SKM-1 (cell line): ENCODE measurements around the gene CCL26.

Experiments used
- DNase-seq: peaks from one replicate; lab custom pipeline; 2025; ENCODE audit not compliant: unreplicated experiment; lab: John Stamatoyannopoulos, UW

CCL26 gene, protein sequence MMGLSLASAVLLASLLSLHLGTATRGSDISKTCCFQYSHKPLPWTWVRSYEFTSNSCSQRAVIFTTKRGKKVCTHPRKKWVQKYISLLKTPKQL

DNA sequence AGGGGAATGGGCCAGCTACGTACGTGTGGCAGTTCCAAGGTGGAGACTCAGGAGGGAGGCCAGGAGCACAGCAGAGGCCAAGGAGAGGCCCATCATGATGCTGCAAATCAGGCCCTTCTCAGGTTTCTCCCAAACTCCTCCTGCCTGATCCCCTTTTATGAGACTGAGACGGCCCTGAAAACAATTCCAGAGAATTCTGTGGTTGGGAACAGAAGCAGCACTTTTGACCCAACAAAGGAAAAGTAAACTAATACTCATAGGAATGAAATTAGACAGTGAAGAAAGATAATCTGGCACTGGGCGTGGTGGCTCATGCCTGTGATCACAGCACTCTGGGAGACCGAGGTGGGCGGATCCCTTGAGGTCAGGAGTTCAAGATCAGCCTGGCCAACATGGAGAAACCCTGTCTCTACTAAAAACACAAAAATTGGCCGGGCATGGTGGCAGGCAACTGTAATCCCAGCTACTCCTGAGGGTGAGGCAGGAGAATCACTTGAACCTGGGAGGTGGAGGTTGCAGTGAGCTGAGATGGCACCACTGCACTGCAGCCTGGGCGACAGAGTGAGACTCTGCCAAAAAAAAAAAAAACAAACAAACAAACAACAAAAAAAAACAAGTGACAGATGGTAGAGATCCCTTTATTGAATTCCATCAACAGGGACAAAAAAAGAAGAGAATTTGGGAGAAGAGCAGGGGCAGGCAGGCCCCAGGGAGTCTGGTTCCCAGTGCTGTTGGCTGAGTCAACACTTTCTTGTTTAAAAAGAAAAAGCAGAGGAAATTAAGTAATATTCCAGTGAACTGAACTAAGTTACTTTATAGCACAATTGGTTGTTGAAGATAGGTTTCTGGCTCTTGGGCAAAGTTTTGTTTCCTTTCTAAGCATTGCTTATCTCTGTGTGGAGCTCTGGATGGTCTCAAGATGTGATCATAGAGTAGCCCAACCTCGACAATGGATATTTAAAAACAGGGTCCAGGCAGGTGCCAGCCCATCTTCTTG lies at the start of gene CCL26:
Gene CCL26 (minus strand): TSS at position 131 of the 997 bp plus-strand sequence. CDS start 35 bp downstream, at position 96.
- no peak for DNase-seq

DNA sequence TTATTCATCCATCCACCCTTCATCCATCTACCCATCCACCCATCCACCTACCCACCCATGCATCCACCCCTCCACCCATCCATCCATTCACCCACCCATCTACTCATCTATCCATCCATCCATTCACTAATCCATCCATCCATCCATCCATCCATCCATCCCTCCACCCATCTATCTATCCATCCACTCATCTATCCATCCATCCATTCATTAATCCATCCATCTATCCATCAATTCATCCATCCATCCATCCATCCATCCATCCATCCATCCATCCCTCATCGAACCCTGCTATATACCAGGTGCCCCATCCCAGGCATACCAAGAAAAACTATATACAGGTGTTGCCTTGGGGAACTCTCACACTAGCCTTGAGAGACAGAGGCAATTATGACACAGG lies 48.7 kb upstream of the CCL26 start:
- no peak for DNase-seq

DNA sequence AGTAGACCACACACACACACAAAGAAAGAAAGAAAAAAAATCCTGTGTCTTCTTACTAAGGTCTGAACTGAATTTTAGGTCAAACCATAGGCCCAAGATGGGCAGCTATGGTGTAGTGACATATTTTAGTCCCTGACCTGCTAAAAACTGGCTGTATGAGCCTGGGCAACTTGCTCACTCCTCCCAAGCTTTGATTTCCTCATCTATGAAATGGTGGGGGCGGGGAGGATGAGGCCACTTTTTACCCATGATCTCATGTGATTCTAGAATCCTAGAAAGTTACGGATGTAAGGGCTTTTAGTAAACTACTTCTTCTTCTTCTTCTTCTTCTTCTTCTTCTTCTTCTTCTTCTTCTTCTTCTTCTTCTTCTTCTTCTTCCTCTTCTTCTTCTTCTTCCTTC lies 47.7 kb upstream of the CCL26 start:
- peak; percentile 12 for DNase-seq

DNA sequence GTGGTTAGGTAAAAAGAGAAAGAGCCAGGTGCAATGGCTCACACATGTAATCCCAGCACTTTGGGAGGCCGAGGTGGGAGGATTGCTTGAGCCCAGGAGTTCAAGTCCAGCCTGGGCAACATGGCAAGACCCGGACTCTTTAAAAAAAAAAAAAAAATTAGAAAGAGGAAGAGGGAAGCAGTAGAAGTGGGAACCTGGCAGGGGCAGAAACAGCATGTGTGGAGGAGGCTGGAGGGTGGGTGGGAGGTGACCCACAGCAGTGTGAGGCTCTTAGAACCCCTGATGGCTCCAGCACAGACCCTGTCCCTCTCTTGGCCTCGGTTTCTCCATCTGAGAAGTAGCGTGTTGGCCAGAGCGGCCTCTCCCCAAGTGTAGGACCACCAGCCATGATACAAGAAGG lies 46.5 kb upstream of the CCL26 start:
- no peak for DNase-seq

DNA sequence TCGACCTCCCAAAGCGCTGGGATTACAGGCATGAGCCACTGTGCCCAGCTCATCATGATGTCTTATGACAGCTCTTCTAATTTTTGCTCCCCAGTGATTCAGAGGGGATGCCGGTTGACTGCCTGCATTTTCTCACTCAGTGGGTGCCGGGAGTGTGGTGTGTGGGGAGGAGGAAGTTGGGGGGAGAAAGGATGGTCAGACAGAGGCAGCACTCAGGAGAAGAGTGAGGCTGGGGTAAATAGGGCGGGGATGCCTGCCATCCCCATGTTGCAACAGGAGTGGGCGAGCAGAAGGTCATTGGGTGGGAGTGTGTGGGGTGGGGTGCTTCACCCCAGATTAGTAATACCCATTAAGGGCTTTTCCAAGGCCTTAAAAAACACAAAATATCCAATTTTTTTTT lies 45.1 kb upstream of the CCL26 start:
- peak; percentile 32 for DNase-seq

DNA sequence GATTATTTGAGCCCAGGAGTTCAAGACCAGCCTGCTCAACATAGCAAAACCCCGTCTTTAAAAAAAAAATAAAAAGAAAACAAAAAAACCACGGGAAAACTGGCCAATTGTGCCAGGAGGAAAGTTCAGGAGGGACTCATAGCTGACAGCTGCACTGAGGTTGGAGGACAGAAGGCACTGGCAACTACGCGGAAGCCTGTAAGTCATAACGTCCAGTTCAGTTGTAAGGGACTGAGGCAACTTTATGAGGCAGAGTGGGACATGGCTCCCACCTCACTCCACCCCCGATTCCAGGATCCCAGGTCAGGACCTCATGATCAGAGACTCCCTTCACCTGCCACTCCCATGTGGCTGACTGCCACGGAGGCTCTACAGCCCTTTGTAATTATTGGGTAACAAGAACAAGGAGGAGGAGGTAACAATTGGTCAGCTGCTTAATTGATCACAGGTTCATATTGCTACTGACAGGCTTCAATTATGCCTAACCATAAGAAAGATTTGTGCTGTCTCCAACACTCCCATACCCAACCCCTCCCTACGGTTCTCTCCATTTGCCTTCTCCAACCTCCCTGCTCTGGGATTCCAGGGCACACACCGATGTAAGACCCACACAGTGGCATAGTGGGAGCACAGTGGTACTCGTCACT lies 43.5 kb upstream of the CCL26 start:
- DNase-seq, result no peak

DNA sequence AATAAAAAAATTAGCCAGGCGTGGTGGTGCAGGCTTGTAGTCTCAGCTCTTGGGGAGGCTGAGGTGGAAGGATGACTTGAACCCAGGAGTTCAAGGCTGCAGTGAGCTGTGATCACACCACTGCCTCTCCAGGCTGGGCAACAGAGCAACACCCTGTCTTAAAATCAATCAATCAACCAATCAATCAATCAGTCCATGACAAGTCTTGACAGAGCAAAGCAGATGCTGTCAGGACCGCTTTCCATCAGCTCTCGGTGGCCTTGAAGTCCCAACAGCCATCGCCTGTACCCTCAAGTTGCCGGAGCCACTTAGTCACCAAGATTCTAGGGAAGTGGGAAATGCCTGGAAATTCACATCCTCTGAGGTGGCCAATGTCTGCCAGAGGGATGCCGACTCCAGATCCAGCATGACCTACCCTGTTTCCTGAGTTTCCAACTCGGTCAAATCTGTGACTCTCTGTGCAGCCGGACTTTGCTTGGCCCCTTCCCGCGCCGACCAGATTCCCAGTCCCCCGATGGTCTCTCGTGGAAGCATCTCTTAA lies 42.5 kb upstream of the CCL26 start:
- DNase-seq, result no peak

DNA sequence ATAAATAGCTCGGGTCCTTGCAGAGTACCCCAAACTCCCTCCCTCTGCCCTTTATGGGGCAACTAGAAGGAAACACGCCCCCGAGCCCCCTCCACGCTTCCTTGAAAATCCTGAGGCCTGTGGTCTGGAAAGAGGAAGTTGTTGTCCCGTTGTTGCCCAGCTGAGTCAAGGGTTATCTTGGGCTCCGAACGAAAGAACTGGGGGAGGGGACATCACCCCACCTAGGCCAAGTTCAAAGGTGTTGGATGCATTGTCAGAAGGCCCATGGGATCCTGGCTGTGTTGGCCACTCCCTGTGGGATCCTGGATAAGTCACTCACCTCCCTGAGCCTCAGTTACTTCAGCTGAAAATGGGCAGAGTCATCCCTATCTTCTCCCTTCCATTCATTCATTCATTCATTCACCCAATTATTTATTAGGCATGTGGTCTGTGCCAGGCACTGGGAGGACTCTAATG lies 41.8 kb upstream of the CCL26 start, which contains the start of gene CCL24:
Gene CCL24 (minus strand): TSS at position 26 of the 456 bp plus-strand sequence. CDS start 91 bp downstream, outside the sequence.
- DNase-seq, result peak; percentile 76

DNA sequence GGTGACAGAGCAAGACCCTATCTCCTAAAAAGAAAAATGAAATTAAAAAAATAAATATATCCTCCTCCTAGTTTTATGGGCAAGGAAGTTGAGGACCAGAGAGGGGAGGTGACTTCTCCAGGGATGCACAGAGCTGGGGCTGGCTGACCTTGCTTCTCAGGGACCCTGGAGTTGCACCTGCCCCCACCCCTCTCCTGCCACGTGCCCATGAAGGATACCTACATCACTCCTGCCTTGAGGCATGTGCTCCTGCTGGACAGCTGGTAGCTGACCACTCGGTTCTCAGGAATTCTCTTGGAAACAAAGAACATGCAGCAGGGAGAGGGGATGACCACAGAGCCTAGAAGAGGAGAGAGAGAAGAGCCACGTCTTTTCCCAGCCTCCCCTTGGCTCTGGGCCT lies 41.1 kb upstream of the CCL26 start:
- no peak for DNase-seq

DNA sequence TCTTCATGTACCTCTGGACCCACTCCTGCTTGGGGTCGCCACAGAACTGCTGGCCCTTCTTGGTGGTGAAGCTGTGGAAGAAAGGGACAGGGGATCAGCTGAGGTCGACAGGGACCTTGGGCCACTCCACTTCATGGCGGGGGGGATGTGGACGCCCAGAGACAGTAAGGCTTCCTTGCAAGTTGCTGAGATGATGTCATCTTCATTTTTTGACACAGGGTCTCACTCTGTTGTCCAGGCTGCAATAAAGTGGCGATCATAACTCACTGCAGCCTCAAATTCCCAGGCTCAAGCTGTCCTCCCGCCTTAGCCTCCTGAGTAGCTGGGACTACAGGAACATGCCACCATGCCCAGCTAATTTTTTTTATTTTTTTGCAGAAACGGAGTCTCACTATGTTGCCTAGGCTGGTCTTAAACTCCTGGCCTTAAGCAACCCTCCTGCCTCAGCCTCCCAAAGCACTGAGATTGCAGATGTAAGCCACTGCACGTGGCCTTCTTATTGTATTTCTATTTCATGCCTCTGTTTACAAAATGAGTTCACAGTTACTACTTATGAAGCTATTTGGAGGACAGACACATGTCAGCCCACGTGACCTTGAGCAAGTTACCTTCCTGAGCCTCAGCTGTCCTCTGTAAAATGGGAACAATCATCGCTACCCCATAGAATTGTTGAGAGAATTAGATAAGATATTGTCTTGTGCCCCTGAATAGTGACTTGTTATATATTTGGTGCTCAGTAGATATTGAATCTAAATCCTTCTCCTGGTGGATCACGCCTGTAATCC lies 40.1 kb upstream of the CCL26 start:
- DNase-seq, result no peak

DNA sequence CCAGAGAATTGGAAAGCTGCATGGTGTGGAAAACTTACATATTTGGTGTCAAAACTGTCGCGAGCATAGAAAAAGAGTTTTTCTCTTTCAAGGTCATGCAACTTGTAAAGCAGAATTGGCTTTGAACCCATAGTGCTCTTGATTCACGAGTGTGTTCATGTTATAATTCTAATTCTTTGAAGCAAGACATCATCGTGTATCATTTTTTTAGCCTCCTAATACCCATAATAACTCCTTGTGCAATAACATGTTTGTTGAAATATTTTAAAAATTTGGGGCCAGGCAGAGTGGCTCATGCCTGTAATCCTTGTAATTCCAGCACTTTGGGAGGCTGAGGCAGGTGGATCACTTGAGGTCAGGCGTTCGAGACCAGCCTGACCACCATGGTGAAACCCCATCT lies 37.4 kb upstream of the CCL26 start:
- no peak for DNase-seq

DNA sequence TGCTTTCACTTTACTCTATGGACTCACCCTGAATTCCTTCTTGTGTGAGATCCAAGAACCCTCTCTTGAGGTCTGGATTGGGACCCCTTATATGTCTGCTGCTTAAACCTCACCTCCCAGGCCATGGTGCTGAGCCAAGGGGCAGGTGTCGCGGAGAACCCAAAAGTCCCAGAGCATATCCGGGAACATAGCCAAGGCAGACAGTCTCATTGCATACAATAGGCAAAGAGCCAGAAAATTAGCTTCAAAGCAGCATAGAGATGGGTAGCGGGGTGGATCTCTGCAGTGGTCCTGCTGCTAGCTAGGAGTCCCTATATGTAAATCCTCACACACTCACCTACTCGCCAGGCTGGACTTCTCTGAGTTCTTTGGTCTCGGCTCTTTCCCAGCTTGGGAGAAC lies 36.1 kb upstream of the CCL26 start:
- no peak for DNase-seq

DNA sequence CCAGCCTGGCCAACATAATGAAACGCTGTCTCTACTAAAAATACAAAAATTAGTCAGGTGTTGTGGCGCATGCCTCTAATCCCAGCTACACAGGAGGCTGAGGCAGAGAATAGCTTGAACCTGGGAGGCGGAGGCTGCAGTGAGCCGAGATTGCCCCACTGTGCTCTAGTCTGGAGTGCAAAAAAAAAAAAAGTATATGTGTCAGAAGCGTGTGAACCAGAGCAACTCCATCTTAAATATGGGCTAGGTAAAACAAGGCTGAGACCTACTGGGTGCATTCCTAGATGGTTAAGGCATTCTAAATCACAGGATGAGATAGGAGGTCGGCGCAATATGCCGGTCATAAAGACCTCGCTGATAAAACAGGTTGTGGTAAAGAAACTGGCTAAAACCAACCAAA lies 35.4 kb upstream of the CCL26 start:
- DNase-seq, result no peak

DNA sequence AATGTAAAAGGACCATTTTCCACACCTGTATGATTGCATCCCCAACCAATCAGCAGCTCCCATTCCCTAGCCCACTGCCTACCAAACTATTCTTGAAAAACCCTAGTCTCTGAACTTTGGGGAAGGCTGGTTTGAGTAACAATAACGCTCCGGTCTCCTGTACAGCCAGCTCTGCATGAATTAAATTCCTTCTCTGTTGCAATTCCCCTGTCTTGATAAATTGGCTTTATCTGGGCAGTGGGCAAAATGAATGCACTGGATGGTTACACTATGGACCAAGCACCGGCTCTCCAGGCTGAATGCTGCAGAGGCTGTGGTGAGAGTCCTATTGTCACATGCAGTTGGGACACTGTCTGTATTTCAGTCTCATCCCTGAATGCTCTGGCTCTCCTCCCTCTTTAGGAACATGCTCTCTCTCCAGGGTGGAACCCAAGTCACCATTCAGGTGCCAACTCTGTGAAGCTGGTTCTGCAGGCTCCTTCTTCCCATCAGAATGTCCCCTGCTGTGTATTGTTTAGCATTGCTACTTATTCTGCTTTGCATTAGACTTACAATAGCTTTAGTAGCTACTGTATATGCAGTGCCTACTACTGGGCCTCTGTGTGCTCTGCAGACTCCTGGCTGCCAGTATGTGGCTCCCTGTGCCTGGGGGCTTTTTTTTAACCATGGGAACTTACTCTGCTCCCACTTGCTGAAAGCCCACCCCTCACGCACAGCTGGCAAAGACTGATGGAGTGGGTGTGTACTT lies 34.7 kb upstream of the CCL26 start:
- DNase-seq, result no peak

DNA sequence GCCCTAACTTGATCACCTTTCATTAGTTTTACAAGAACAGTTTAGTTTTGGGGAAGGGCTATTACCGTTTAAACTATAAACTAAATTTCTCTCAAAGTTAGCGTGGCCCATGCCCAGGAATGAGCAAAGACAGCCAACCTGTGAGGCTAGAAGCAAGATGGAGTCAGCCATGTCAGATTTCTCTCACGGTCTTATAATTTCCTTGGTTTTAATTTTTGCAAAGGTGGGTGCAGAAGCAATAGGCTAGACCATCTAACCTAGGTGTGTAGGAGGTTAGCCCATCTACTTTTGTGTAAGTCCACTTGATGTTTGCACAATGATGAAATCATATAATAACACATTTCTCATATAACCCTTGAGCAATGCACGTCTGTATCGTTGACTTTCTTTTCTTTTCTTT lies 32.7 kb upstream of the CCL26 start:
- no peak for DNase-seq

DNA sequence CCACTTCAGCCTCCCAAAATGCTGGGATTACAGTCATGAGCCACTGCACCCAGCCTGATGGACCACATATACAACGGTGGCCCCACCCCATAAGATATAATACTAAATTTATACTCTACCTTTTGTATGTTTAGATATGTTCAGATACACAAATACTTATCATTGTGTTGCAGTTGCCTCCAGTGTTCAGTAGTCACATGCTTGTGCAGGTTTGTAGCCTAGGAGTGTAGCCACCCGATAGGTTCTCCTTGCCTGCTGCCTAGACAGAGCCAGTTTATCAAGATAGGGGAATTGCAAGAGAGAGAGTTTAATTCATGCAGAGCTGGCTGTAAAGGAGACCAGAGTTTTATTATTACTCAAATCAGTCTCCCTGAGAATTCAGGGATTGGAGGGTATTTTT lies 32.0 kb upstream of the CCL26 start:
- no peak for DNase-seq

DNA sequence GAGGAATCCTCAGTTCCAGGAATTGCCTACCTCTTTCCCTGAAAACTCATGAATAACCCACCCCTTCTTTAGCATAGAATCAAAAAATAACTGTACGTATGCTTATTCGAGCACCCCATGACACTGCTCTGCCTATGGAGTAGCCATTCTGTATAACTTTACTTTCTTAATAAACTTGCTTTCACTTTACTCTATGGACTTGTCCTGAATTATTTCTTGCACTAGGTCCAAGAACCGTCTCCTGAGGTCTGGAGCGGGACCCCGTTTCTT lies 30.5 kb upstream of the CCL26 start:
- no peak for DNase-seq

DNA sequence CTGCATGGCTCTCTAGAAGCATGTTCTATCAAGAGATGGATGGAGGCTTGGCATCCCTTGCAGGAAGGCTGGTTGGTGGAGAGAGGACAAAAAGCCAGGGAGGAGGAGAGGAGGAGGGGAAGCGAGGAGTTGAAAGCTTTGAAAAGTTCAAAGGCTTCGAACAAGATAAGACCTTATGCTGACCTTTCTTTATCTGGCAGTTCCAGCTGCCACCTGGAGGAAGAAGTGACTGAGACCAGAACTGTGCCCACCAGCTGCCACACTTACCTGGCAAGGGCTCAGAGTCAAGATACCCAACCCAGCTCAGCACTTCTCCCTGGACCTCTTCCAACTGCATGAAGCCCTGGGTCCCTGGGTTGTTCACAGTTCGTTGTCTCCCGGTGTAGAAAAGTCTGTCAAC lies 26.8 kb upstream of the CCL26 start:
- no peak for DNase-seq

DNA sequence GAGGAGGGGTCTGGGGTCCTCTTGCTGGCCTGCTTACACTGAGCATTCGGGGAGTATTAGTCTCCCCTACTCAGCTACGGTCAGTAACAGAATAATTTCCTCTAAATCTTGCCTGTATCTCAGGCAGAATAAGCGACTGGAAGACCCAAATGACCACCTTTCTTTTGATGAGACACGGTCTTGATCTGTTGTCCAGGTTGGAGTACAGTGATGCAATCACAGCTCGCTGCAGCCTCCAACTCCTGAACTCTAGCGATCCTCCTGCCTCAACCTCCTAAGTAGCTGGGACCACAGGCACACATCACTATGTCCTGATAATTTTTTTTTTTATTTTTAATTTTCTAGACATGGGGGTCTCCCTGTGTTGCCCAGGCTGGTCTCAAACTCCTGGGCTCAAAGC lies 24.4 kb upstream of the CCL26 start:
- no peak for DNase-seq

DNA sequence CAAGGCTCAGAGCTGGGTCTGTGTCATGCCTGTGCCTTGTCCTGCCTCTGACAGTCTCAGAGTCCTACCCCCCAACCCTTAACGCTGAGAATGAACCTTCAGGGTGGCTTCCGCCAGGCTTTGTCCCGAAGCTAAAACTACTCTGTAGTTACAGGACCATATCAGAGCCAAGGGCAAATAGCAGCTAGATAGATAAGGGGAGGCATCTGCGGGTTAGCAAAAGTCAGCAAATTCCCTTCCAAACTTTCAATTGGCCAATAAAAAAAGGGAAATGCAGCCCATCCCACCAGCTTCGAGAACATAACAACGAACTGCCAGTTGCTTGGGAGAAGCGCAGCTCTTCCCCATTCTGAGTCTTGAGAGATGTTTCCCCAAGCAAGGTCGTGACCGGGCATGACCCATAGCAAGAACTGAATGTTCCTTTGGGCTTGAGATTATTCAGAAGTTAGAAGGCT lies 23.8 kb upstream of the CCL26 start:
- peak; percentile 86 for DNase-seq
